Activated naive CD8-positive, alpha-beta T cell treated with anti-CD3 and anti-CD28 coated beads, Interleukin-2, amount 50 U/mL, for 24 hours (primary cell): ENCODE results near the gene NPY5R.

Experiments used
- ATAC-seq: fragments of 150-1000 bp; cut with Tn5 transposase; one replicate; pipeline ENCODE4 v1.10.0; 2021
- DNase-seq: peaks from one replicate; pipeline ENCODE4 v3.0.0; 2021
- H3K27ac Mint-ChIP-seq: one replicate; pipeline ENCODE4 v1.8.0; 2021; ENCODE audit warnings: mild to moderate bottlenecking, mixed read lengths
- H3K27me3 Mint-ChIP-seq: one replicate; pipeline ENCODE4 v1.8.0; 2021; ENCODE audit warnings: mixed read lengths
- H3K36me3 Mint-ChIP-seq: one replicate; pipeline ENCODE4 v1.8.0; 2021; ENCODE audit warnings: low read depth, mixed read lengths
- H3K4me1 Mint-ChIP-seq: one replicate; pipeline ENCODE4 v1.8.0; 2021; ENCODE audit warnings: mixed read lengths
- H3K4me3 Mint-ChIP-seq: one replicate; pipeline ENCODE4 v1.8.0; 2021; ENCODE audit warnings: mild to moderate bottlenecking, moderate library complexity, mixed read lengths
- H3K9me3 Mint-ChIP-seq: one replicate; pipeline ENCODE4 v1.8.0; 2021; ENCODE audit warnings: mixed read lengths

The NPY5R gene

GRCh38 chr4:163356104-163356503 lies 12.4 kb downstream of the NPY5R start:
- H3K9me3 Mint-ChIP-seq: no peaks in the 10 kb centered on the region
- H3K36me3 Mint-ChIP-seq: no peaks in the 10 kb centered on the region
- H3K27ac Mint-ChIP-seq: no peak overlapping the region
- DNase-seq (no peak), ATAC-seq (no peak)
- no peaks in the 10 kb centered on the region for H3K27me3 Mint-ChIP-seq
- no peak overlapping the region for H3K4me3 Mint-ChIP-seq
- no peaks in the 10 kb centered on the region for H3K4me1 Mint-ChIP-seq

GRCh38 chr4:163367651-163368050 lies 24.0 kb downstream of the NPY5R start:
- H3K4me1 Mint-ChIP-seq: no peaks in the 10 kb centered on the region
- H3K27ac Mint-ChIP-seq: no peak overlapping the region
- DNase-seq (no peak), ATAC-seq (no peak)
- H3K9me3 Mint-ChIP-seq: no peaks in the 10 kb centered on the region
- H3K27me3 Mint-ChIP-seq: peaks cover 8% of the 10 kb centered on the region
- no peak overlapping the region for H3K4me3 Mint-ChIP-seq
- no peaks in the 10 kb centered on the region for H3K36me3 Mint-ChIP-seq

- Mint-ChIP-seq H3K4me1 (no peaks in the 10 kb centered on the region), H3K27me3 (peaks cover 6% of the 10 kb centered on the region), H3K4me3 (no peak overlapping the region), H3K9me3 (no peaks in the 10 kb centered on the region), H3K36me3 (no peaks in the 10 kb centered on the region), H3K27ac (no peak overlapping the region)
- no peak for DNase-seq
- ATAC-seq: no peak
Measured at GRCh38 chr4:163372029-163372428, 28.3 kb downstream of the NPY5R start.

- H3K4me3 Mint-ChIP-seq: no peak overlapping the region
- no peak overlapping the region for H3K27ac Mint-ChIP-seq
- no peaks in the 10 kb centered on the region for H3K9me3 Mint-ChIP-seq
- H3K4me1 Mint-ChIP-seq: no peaks in the 10 kb centered on the region
- ATAC-seq (no peak), DNase-seq (no peak)
- H3K27me3 Mint-ChIP-seq: no peaks in the 10 kb centered on the region
- no peaks in the 10 kb centered on the region for H3K36me3 Mint-ChIP-seq
Measured at GRCh38 chr4:163378661-163379060, 35.0 kb downstream of the NPY5R start.

DNA sequence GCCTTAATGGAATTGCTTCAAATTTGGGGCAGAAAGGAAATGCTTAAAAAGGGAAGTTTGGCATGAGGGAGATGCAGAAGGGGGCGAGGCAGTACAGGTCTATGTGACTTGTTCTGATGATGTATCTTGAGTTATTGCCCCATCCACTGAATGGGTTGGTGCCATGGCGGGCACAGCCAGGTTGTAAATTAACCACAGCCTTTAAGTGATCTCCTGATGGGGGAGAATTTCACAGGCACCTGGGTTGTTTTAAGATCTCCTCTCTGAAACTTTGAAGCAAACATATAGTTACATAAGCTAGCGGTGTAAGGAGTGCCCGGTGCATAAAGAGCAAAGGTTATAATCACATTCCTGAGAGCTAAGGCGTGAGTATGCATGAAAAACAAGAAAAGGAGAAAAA lies 37.0 kb downstream of the NPY5R start:
- ATAC-seq: no peak
- Mint-ChIP-seq H3K4me1 (no peaks in the 10 kb centered on the region), H3K27me3 (no peaks in the 10 kb centered on the region), H3K36me3 (no peaks in the 10 kb centered on the region), H3K9me3 (no peaks in the 10 kb centered on the region), H3K27ac (no peak overlapping the region), H3K4me3 (no peak overlapping the region)
- no peak for DNase-seq

- DNase-seq: no peak
- Mint-ChIP-seq H3K36me3 (no peaks in the 10 kb centered on the region), H3K27me3 (peaks cover 3% of the 10 kb centered on the region), H3K4me1 (no peaks in the 10 kb centered on the region), H3K4me3 (no peak overlapping the region), H3K9me3 (no peaks in the 10 kb centered on the region), H3K27ac (no peak overlapping the region)
- no peak for ATAC-seq
Measured at GRCh38 chr4:163382178-163382869, 38.6 kb downstream of the NPY5R start.

- Mint-ChIP-seq H3K9me3 (no peaks in the 10 kb centered on the region), H3K27me3 (peaks cover 3% of the 10 kb centered on the region), H3K4me1 (no peaks in the 10 kb centered on the region), H3K36me3 (no peaks in the 10 kb centered on the region), H3K27ac (no peak overlapping the region), H3K4me3 (no peak overlapping the region)
- ATAC-seq: no peak
- DNase-seq: no peak
Measured at GRCh38 chr4:163384434-163384833, 40.7 kb downstream of the NPY5R start.

DNA sequence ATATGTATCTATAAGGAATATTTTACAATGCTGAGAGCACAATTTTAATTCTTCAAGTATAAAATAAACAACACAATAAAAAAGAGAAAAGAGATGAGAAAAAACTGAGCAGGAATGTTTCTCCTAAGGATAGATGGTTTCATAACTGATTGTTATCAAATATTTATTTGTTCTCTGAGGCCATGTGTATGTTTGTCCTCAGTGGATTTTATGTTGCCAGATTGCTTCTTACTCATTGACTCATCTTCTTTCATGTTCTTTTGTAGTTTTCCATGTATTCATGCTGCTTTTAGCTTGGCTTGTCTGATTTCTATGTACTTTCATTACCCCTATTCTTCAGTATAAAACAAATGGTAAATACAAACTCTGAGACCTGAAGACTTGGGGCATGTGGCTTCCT lies 41.2 kb downstream of the NPY5R start:
- Mint-ChIP-seq H3K4me3 (no peak overlapping the region), H3K27me3 (peaks cover 3% of the 10 kb centered on the region), H3K36me3 (no peaks in the 10 kb centered on the region), H3K4me1 (no peaks in the 10 kb centered on the region), H3K9me3 (no peaks in the 10 kb centered on the region), H3K27ac (no peak overlapping the region)
- DNase-seq: no peak
- ATAC-seq: no peak

DNA sequence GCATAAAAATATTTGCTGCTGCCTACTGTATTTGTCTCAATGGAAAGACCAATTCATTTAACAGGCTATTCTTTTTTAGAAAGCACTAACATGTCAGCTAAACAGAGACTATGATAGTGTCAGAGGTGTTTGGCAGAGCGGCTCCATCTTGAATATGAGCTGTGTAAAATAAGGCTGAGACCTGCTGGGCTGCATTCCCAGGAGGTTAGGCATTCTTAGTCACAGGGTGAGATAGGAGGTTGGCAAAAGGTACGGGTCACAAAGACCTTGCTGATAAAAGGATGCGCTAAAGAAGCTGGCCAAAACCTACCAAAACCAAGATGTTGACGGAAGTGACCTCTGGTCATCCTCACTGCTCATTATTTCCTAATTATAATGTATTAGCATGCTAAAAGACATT lies 41.8 kb downstream of the NPY5R start:
- no peaks in the 10 kb centered on the region for H3K4me1 Mint-ChIP-seq
- no peak overlapping the region for H3K4me3 Mint-ChIP-seq
- DNase-seq: no peak
- no peaks in the 10 kb centered on the region for H3K9me3 Mint-ChIP-seq
- peaks cover 4% of the 10 kb centered on the region for H3K27me3 Mint-ChIP-seq
- no peaks in the 10 kb centered on the region for H3K36me3 Mint-ChIP-seq
- no peak overlapping the region for H3K27ac Mint-ChIP-seq
- ATAC-seq: no peak

DNA sequence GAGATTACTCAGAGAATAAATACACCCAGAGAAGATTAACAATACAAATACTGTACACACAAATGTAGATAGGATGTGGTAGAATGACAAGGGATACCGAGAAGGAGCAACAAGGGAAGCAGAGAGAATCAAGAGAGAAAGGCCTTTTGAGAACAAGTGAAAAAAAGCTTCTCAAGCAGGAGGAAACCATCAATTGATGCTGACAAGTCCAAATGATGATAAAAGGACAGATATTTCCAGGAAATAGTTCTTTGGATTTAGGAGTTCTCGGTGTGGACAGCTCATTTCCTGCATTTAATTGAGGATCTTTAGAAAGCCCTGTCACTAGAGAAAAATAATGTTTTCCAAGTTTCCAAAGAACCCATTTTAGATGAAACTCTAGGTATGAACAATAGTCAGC lies 48.1 kb downstream of the NPY5R start:
- Mint-ChIP-seq H3K27ac (no peak overlapping the region), H3K27me3 (peaks cover 2% of the 10 kb centered on the region), H3K4me1 (no peaks in the 10 kb centered on the region), H3K36me3 (no peaks in the 10 kb centered on the region), H3K4me3 (no peak overlapping the region), H3K9me3 (no peaks in the 10 kb centered on the region)
- DNase-seq (no peak), ATAC-seq (no peak)

- H3K27me3 Mint-ChIP-seq: peaks cover 2% of the 10 kb centered on the region
- no peaks in the 10 kb centered on the region for H3K4me1 Mint-ChIP-seq
- no peaks in the 10 kb centered on the region for H3K9me3 Mint-ChIP-seq
- no peak for ATAC-seq
- H3K4me3 Mint-ChIP-seq: no peak overlapping the region
- H3K36me3 Mint-ChIP-seq: no peaks in the 10 kb centered on the region
- H3K27ac Mint-ChIP-seq: no peak overlapping the region
- DNase-seq: no peak
Measured at GRCh38 chr4:163392328-163392727, 48.6 kb downstream of the NPY5R start.

DNA sequence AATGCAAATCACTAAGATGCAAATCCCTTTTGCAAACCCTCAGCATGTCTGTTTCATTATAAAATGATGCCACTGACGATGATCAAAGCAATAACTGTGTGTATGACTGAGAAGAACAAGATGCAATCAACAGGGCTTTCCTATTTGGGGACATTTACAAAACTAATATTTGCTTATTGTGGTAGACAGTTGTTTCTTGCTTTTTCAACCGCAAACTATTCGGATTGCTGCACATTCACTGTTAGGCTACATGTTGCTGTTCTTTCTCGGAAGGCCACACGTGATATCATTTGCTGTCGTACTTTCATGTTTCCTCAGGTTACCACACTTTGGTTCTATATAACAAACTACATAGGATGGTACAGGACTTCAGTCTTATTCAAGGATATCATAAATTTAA lies 49.8 kb downstream of the NPY5R start:
- no peak for ATAC-seq
- Mint-ChIP-seq H3K27ac (no peak overlapping the region), H3K9me3 (no peaks in the 10 kb centered on the region), H3K4me3 (no peak overlapping the region), H3K4me1 (no peaks in the 10 kb centered on the region), H3K36me3 (no peaks in the 10 kb centered on the region), H3K27me3 (peaks cover 3% of the 10 kb centered on the region)
- DNase-seq: no peak

- Mint-ChIP-seq H3K27me3 (peaks cover 3% of the 10 kb centered on the region), H3K27ac (no peak overlapping the region), H3K4me3 (no peak overlapping the region), H3K4me1 (no peaks in the 10 kb centered on the region), H3K9me3 (no peaks in the 10 kb centered on the region), H3K36me3 (no peaks in the 10 kb centered on the region)
- DNase-seq (no peak), ATAC-seq (no peak)
Measured at GRCh38 chr4:163395055-163395454, 51.4 kb downstream of the NPY5R start.

- Mint-ChIP-seq H3K36me3 (no peaks in the 10 kb centered on the region), H3K4me3 (no peak overlapping the region), H3K4me1 (no peaks in the 10 kb centered on the region), H3K27me3 (peaks cover 2% of the 10 kb centered on the region), H3K27ac (no peak overlapping the region), H3K9me3 (no peaks in the 10 kb centered on the region)
- DNase-seq (no peak), ATAC-seq (no peak)
Measured at GRCh38 chr4:163395758-163396157, 52.1 kb downstream of the NPY5R start.

GRCh38 chr4:163398238-163398637 lies 54.5 kb downstream of the NPY5R start:
- H3K4me1 Mint-ChIP-seq: no peaks in the 10 kb centered on the region

GRCh38 chr4:163400911-163401310 lies 57.2 kb downstream of the NPY5R start:
- no peak for DNase-seq
- Mint-ChIP-seq H3K27me3 (peaks cover 2% of the 10 kb centered on the region), H3K9me3 (no peaks in the 10 kb centered on the region), H3K4me3 (no peak overlapping the region), H3K36me3 (no peaks in the 10 kb centered on the region), H3K27ac (no peak overlapping the region), H3K4me1 (no peaks in the 10 kb centered on the region)
- no peak for ATAC-seq

More at GRCh38 chr4:163398238-163398637, 54.5 kb downstream of the NPY5R start:
- H3K27ac Mint-ChIP-seq: no peak overlapping the region
- H3K9me3 Mint-ChIP-seq: no peaks in the 10 kb centered on the region
- DNase-seq (no peak), ATAC-seq (no peak)
- H3K4me3 Mint-ChIP-seq: no peak overlapping the region
- H3K27me3 Mint-ChIP-seq: peaks cover 2% of the 10 kb centered on the region
- no peaks in the 10 kb centered on the region for H3K36me3 Mint-ChIP-seq
